HepG2 (cell line): Measurements from ENCODE around the gene CCN2. TPM values are rescaled to one million over a fixed set of nuclear protein-coding genes. Genes with fewer than 3 reads are reported as not detected.

Source experiments
- BRD4 ChIP-seq: sonication (generic); formaldehyde crosslinking; IDR thresholded peaks from 2 replicates; pipeline ENCODE4 v1.4.0; 2020; ENCODE audit warnings: missing genetic modification reagents
- FOXO1 ChIP-seq: sonication (generic); formaldehyde crosslinking; IDR thresholded peaks from 2 replicates; pipeline ENCODE4 v1.4.0; 2020; ENCODE audit warnings: missing genetic modification reagents
- KMT2B ChIP-seq: IDR thresholded peaks from 2 replicates; pipeline ENCODE4 v1.6.1; 2016; ENCODE audit warnings: missing genetic modification reagents, missing compliant biosample characterization
- NFKB2 ChIP-seq: sonication (generic); formaldehyde crosslinking; IDR thresholded peaks from 2 replicates; pipeline ENCODE4 v1.4.0; 2020; ENCODE audit warnings: missing genetic modification reagents, borderline replicate concordance
- RXRA ChIP-seq: sonication (generic); formaldehyde crosslinking; IDR thresholded peaks from 2 replicates; pipeline ENCODE4 v1.5.1; 2020; ENCODE audit warnings: missing genetic modification reagents
- SKI ChIP-seq: fragments of 450-650 bp; IDR thresholded peaks from one replicate; pipeline ENCODE4 v1.6.1; 2018; ENCODE audit warnings: mild to moderate bottlenecking; ENCODE audit not compliant: partially characterized antibody
- SNAPC2 ChIP-seq: sonication (generic); formaldehyde crosslinking; IDR thresholded peaks from 2 replicates; pipeline ENCODE4 v1.8.1; 2022; ENCODE audit warnings: mild to moderate bottlenecking, missing genetic modification reagents
- SRSF1 ChIP-seq: fragments of 200-400 bp; formaldehyde crosslinking; optimal IDR thresholded peaks from 2 replicates; pipeline ENCODE3; 2017; ENCODE audit warnings: mild to moderate bottlenecking, low read depth, low read length, moderate library complexity
- SRY ChIP-seq: sonication (generic); formaldehyde crosslinking; IDR thresholded peaks from 2 replicates; pipeline ENCODE4 v1.8.0; 2022; ENCODE audit warnings: mild to moderate bottlenecking, missing genetic modification reagents
- STAT5B ChIP-seq: sonication (generic); formaldehyde crosslinking; IDR thresholded peaks from 2 replicates; pipeline ENCODE4 v1.4.0; 2020; ENCODE audit warnings: missing genetic modification reagents
- SUZ12 ChIP-seq: fragments of 150-350 bp; IDR thresholded peaks from 2 replicates; pipeline ENCODE4 v1.6.1; 2014; ENCODE audit warnings: low read depth, low read length
- TGIF2 ChIP-seq: IDR thresholded peaks from 2 replicates; pipeline ENCODE4 v1.6.1; 2016; ENCODE audit warnings: control low read depth, missing compliant biosample characterization
- ZNF205 ChIP-seq: IDR thresholded peaks from 2 replicates; pipeline ENCODE4 v1.6.1; 2018; ENCODE audit warnings: missing biosample characterization, missing genetic modification reagents
- ZNF30 ChIP-seq: sonication (generic); formaldehyde crosslinking; IDR thresholded peaks from 2 replicates; pipeline ENCODE4 v1.5.0; 2020; ENCODE audit warnings: mild to moderate bottlenecking, missing genetic modification reagents
- ZNF350 ChIP-seq: sonication (generic); formaldehyde crosslinking; IDR thresholded peaks from 2 replicates; pipeline ENCODE4 v1.4.0; 2020; ENCODE audit warnings: mild to moderate bottlenecking, low read depth, missing genetic modification reagents, borderline replicate concordance
- ZNF567 ChIP-seq: sonication (generic); formaldehyde crosslinking; IDR thresholded peaks from 2 replicates; pipeline ENCODE4 v1.8.1; 2023; ENCODE audit warnings: mild to moderate bottlenecking, missing genetic modification reagents, borderline replicate concordance
- ZNF747 ChIP-seq: sonication (generic); formaldehyde crosslinking; IDR thresholded peaks from 2 replicates; pipeline ENCODE4 v1.8.1; 2023; ENCODE audit warnings: missing genetic modification reagents, mild to moderate bottlenecking, borderline replicate concordance
- ZSCAN31 ChIP-seq: sonication (generic); formaldehyde crosslinking; IDR thresholded peaks from 2 replicates; pipeline ENCODE4 v1.5.0; 2020; ENCODE audit warnings: low read depth, mild to moderate bottlenecking, missing genetic modification reagents
- ZSCAN9 ChIP-seq: IDR thresholded peaks from 2 replicates; pipeline ENCODE4 v1.6.1; 2016; ENCODE audit warnings: borderline replicate concordance
- polyA plus RNA-seq, 8 experiments: library from polyadenylated mRNA; depleted of rRNA in 3 of 8; stranded (reverse) in 7 of 8; unstranded in 1 of 8; fragments of >200 nt; fragmentation: Illumina TruSeq in 4 of 8; extraction: Trizol in 4 of 8; gene quantifications; 2 replicates each; pipeline versions ENCODE4 v1.2.1 to v1.2.3, GENCODE V29; 2011 to 2016; ENCODE audit warnings: low read depth in 4 of 8, missing spikeins in 1 of 8, mixed read lengths in 1 of 8; ENCODE audit not compliant: insufficient read depth in 1 of 8
- total RNA-seq, 5 experiments: library from RNA; depleted of rRNA; stranded (reverse); fragments of >200 nt; fragmentation: Illumina TruSeq; extraction: Trizol; gene quantifications; 2 replicates each; pipeline ENCODE4 v1.2.3, GENCODE V29; 2016; ENCODE audit warnings: low read depth in 1 of 5
- TF ChIP-seq, protein P1 (sequence below): sonication (generic); formaldehyde crosslinking; IDR thresholded peaks from 2 replicates; pipeline ENCODE4 v1.5.0; 2020; ENCODE audit warnings: mild to moderate bottlenecking, missing genetic modification reagents
- TF ChIP-seq, protein P2 (sequence below): IDR thresholded peaks from 2 replicates; pipeline ENCODE4 v1.6.1; 2012; ENCODE audit warnings: inconsistent platforms
- TF ChIP-seq, protein P3 (sequence below): sonication (generic); formaldehyde crosslinking; IDR thresholded peaks from 2 replicates; pipeline ENCODE4 v1.4.0; 2020; ENCODE audit warnings: missing genetic modification reagents

CCN2 gene
- total and polyA plus RNA-seq, 2 of the 13 experiments (the other 11 are each of a cell fraction or from before 2014, with no cell fraction given), result 34.7 to 316 TPM

DNA sequence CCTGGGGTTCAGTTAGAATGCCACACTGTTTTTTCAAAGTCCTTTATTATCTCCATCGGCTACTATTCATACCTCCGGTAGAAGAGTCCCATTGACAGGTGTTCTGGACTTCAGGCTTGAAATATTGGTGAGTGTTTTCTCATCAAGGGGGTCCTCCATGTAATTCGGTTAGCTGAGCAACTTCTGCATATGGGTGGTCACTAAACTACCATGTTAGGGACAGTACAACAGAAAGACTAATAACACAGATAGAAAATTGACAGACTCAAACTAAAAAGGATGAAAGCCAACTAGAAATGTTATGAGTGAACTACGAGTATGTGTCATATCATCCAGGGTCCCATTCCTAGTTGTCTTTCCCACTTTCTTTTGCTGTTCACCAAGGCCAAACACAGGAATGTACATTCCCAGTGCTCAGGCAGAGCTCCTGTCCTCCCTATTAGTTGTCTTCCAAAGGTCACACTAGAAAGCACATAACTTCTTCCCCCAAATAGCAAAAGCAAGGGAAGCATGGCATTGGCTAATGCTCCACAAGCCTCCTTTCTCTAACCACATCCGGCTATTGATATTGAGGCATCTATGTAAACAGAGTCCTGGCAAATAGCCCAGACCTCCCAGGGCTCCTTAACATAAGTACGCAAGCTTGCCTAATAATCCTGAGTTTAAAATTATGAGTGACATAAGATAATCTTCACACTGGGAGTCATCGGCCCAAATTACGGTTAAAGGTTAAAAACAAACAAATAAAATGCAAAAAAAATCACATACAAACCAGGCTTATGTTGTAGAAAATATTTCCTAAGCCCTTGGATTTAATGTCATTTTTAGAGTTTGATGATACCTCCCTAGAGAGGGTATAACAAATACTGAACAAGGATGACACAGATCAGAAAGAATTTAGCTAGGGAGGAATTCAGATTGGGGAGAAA is 13.2 kb downstream of the CCN2 start (continued):
- TF ChIP-seq, protein P1, sequence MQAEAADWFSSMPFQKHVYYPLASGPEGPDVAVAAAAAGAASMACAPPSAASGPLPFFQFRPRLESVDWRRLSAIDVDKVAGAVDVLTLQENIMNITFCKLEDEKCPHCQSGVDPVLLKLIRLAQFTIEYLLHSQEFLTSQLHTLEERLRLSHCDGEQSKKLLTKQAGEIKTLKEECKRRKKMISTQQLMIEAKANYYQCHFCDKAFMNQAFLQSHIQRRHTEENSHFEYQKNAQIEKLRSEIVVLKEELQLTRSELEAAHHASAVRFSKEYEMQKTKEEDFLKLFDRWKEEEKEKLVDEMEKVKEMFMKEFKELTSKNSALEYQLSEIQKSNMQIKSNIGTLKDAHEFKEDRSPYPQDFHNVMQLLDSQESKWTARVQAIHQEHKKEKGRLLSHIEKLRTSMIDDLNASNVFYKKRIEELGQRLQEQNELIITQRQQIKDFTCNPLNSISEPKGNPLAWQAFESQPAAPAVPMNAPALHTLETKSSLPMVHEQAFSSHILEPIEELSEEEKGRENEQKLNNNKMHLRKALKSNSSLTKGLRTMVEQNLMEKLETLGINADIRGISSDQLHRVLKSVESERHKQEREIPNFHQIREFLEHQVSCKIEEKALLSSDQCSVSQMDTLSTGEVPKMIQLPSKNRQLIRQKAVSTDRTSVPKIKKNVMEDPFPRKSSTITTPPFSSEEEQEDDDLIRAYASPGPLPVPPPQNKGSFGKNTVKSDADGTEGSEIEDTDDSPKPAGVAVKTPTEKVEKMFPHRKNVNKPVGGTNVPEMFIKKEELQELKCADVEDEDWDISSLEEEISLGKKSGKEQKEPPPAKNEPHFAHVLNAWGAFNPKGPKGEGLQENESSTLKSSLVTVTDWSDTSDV (CRISPR knock-in tag), result no peak
- TF ChIP-seq SRSF1, result no peak
- TF ChIP-seq, protein P2, sequence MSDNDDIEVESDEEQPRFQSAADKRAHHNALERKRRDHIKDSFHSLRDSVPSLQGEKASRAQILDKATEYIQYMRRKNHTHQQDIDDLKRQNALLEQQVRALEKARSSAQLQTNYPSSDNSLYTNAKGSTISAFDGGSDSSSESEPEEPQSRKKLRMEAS, result peak; percentile 88
- peak; percentile 76 for TF ChIP-seq KMT2B (CRISPR knock-in tag)
- peak; percentile 62; the same call in 1 of the 2 replicates for TF ChIP-seq TGIF2 (CRISPR knock-in tag)
- TF ChIP-seq FOXO1 (CRISPR knock-in tag), result peak; percentile 93
- peak; percentile 80; the same call in 1 of the 2 replicates for TF ChIP-seq ZNF205
- TF ChIP-seq STAT5B (CRISPR knock-in tag), result no peak
- peak; percentile 64; the same call in 1 of the 2 replicates for TF ChIP-seq ZNF30 (CRISPR knock-in tag)
- TF ChIP-seq NFKB2 (CRISPR knock-in tag), result no peak
- peak; percentile 71; the same call in 1 of the 2 replicates for TF ChIP-seq ZSCAN31
- TF ChIP-seq, protein P3, sequence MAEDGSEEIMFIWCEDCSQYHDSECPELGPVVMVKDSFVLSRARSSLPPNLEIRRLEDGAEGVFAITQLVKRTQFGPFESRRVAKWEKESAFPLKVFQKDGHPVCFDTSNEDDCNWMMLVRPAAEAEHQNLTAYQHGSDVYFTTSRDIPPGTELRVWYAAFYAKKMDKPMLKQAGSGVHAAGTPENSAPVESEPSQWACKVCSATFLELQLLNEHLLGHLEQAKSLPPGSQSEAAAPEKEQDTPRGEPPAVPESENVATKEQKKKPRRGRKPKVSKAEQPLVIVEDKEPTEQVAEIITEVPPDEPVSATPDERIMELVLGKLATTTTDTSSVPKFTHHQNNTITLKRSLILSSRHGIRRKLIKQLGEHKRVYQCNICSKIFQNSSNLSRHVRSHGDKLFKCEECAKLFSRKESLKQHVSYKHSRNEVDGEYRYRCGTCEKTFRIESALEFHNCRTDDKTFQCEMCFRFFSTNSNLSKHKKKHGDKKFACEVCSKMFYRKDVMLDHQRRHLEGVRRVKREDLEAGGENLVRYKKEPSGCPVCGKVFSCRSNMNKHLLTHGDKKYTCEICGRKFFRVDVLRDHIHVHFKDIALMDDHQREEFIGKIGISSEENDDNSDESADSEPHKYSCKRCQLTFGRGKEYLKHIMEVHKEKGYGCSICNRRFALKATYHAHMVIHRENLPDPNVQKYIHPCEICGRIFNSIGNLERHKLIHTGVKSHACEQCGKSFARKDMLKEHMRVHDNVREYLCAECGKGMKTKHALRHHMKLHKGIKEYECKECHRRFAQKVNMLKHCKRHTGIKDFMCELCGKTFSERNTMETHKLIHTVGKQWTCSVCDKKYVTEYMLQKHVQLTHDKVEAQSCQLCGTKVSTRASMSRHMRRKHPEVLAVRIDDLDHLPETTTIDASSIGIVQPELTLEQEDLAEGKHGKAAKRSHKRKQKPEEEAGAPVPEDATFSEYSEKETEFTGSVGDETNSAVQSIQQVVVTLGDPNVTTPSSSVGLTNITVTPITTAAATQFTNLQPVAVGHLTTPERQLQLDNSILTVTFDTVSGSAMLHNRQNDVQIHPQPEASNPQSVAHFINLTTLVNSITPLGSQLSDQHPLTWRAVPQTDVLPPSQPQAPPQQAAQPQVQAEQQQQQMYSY, result no peak
- no peak; the same call in 1 of the 2 replicates for TF ChIP-seq SRY (CRISPR knock-in tag)
- TF ChIP-seq ZNF567 (CRISPR knock-in tag), result no peak
- peak; percentile 74; the same call in 1 of the 2 replicates for TF ChIP-seq RXRA (CRISPR knock-in tag)
- TF ChIP-seq ZNF747 (CRISPR knock-in tag), result peak; percentile 91; the same call in 1 of the 2 replicates
- peak; percentile 89; the same call in 1 of the 2 replicates for TF ChIP-seq ZSCAN9 (CRISPR knock-in tag)
- no peak for TF ChIP-seq BRD4
- peak; percentile 75; the same call in 1 of the 2 replicates for TF ChIP-seq SNAPC2
- no peak for TF ChIP-seq SUZ12
- TF ChIP-seq SKI, result peak; percentile 86
- TF ChIP-seq ZNF350 (CRISPR knock-in tag), result no peak
